HCT116 (cell line): ENCODE results near the gene SRGAP1. TPM values are rescaled to one million over a fixed set of nuclear protein-coding genes. Genes with fewer than 3 reads are reported as not detected.

Experiments
- ATAC-seq: fragments of 200-7000 bp; cut with Tn5 transposase; 2 replicates; pipeline ENCODE4 v1.9.1; 2020; ENCODE audit warnings: mild to moderate bottlenecking, moderate library complexity
- BruUV-seq: library from RNA; stranded (reverse); fragments of 400-500 nt; replicated peaks from 2 replicates; lab custom pipeline; 2021; lab: Mats Ljungman, UMichigan
- CTCF ChIA-PET: fragments of 300-600 bp; sonication (Branson Sonifier 250); formaldehyde crosslinking; loops from one replicate; lab custom pipeline; 2021; ENCODE audit warnings: antibody characterized with exemption; lab: Charles Lee
- POLR2A ChIA-PET: fragments of 300-600, 350-600 bp; sonication (Branson Sonifier 250); formaldehyde crosslinking; loops from one replicate; lab custom pipeline; 2021; ENCODE audit warnings: antibody characterized with exemption; lab: Charles Lee
- RAD21 ChIA-PET, 2 experiments: fragments of 300-600 bp; sonication (Branson Sonifier 250); formaldehyde crosslinking; loops; one replicate each; lab custom pipeline; 2023; ENCODE audit warnings: low total read pairs in 2 of 2; ENCODE audit not compliant: uncharacterized antibody in 2 of 2, unreplicated experiment in 2 of 2, low non-redundant PET in 1 of 2; lab: Charles Lee
- DNase-seq: peaks from one replicate; pipeline ENCODE4 v3.0.0-alpha.2; 2010; ENCODE audit warnings: low read depth, low spot score
- H2AFZ ChIP-seq: fragments of 200-600 bp; shearing (Covaris generic), sonication (generic); 2 replicates; pipeline ENCODE4 v1.6.1; 2017; ENCODE audit warnings: low read depth, mixed run types, mixed read lengths, antibody characterized with exemption, low read length; ENCODE audit not compliant: poor library complexity, severe bottlenecking
- H3K27ac ChIP-seq: 2 replicates; pipeline ENCODE4 v1.5.1; 2012; ENCODE audit warnings: low read depth, low read length
- H3K27me3 ChIP-seq: fragments of 200-600 bp; sonication (generic); 2 replicates; pipeline ENCODE4 v1.6.1; 2016; ENCODE audit warnings: mixed run types, low read length, mixed read lengths; ENCODE audit not compliant: insufficient read depth
- H3K36me3 ChIP-seq, 2 experiments: fragments of 200-500 bp in 1 of 2; fragments of 200-600 bp in 1 of 2; sonication (Bioruptor generic) in 1 of 2; sonication (generic) in 1 of 2; 2 replicates each; pipeline versions ENCODE4 v1.5.1 to v1.6.1; 2014 to 2016; ENCODE audit warnings: low read length in 2 of 2, inconsistent platforms in 1 of 2, mixed read lengths in 1 of 2, mixed run types in 1 of 2; ENCODE audit not compliant: insufficient read depth in 2 of 2, control insufficient read depth in 1 of 2
- H3K4me1 ChIP-seq, 2 experiments: fragments of 200-600 bp in 1 of 2; sonication (generic) in 1 of 2; 2 replicates each; pipeline versions ENCODE4 v1.5.1 to v1.6.1; 2012 to 2017; ENCODE audit warnings: low read length in 2 of 2, inconsistent platforms in 1 of 2, mild to moderate bottlenecking in 1 of 2, mixed read lengths in 1 of 2, mixed run types in 1 of 2, moderate library complexity in 1 of 2; ENCODE audit not compliant: insufficient read depth in 2 of 2, control insufficient read depth in 1 of 2
- H3K4me2 ChIP-seq: fragments of 200-600 bp; sonication (generic); 2 replicates; pipeline ENCODE4 v1.6.1; 2017; ENCODE audit warnings: mixed run types, low read length, mixed read lengths
- H3K4me3 ChIP-seq, 2 experiments: fragments of 200-600 bp in 1 of 2; sonication (generic) in 1 of 2; replicated peaks in 1 of 2; 2 replicates each; pipeline ENCODE4 v1.5.1; 2011 to 2016; ENCODE audit warnings: low read length in 2 of 2, control low read depth in 1 of 2, low read depth in 1 of 2, mild to moderate bottlenecking in 1 of 2, mixed read lengths in 1 of 2, mixed run types in 1 of 2
- H3K79me2 ChIP-seq: fragments of 200-600 bp; sonication (generic); 2 replicates; pipeline ENCODE4 v1.6.1; 2017; ENCODE audit warnings: mild to moderate bottlenecking, mixed run types, low read length, moderate library complexity, mixed read lengths; ENCODE audit not compliant: insufficient read depth
- H3K9ac ChIP-seq: fragments of 200-600 bp; sonication (generic); 2 replicates; pipeline ENCODE4 v1.6.1; 2016; ENCODE audit warnings: low read length, mixed read lengths
- H3K9me2 ChIP-seq: fragments of 200-600 bp; sonication (generic), shearing (Covaris generic); 2 replicates; pipeline ENCODE4 v1.6.1; 2017; ENCODE audit warnings: mixed run types, mild to moderate bottlenecking, moderate library complexity; ENCODE audit not compliant: insufficient read depth
- H3K9me3 ChIP-seq, 2 experiments: fragments of 200-500 bp in 1 of 2; fragments of 200-600 bp in 1 of 2; sonication (Bioruptor generic) in 1 of 2; sonication (generic) in 1 of 2; 2 replicates each; pipeline ENCODE4 v1.6.1; 2014 to 2017; ENCODE audit warnings: low read length in 2 of 2, mixed read lengths in 2 of 2, inconsistent platforms in 1 of 2, low read depth in 1 of 2, mild to moderate bottlenecking in 1 of 2, mixed run types in 1 of 2, moderate library complexity in 1 of 2; ENCODE audit not compliant: control insufficient read depth in 1 of 2, insufficient read depth in 1 of 2
- H4K20me1 ChIP-seq: fragments of 200-600 bp; sonication (generic), shearing (Covaris generic); 2 replicates; pipeline ENCODE4 v1.6.1; 2017; ENCODE audit warnings: mixed run types, mild to moderate bottlenecking, moderate library complexity; ENCODE audit not compliant: insufficient read depth
- CTCF ChIP-seq, 3 experiments: fragments of 200-600 bp in 1 of 3; sonication (generic) in 1 of 3; IDR thresholded peaks in 2 of 3; conservative IDR thresholded peaks in 1 of 3; 2 replicates each; pipeline ENCODE4 v1.5.1; 2012 to 2017; ENCODE audit warnings: low read depth in 2 of 3, low read length in 2 of 3, antibody characterized with exemption in 1 of 3, borderline replicate concordance in 1 of 3, control low read depth in 1 of 3, mild to moderate bottlenecking in 1 of 3, mixed read lengths in 1 of 3, mixed run types in 1 of 3, moderate library complexity in 1 of 3; ENCODE audit not compliant: insufficient read depth in 1 of 3
- EGR1 ChIP-seq: IDR thresholded peaks from 2 replicates; pipeline ENCODE4 v1.6.1; 2012; ENCODE audit warnings: low read depth
- ELF1 ChIP-seq: IDR thresholded peaks from 2 replicates; pipeline ENCODE4 v1.6.1; 2012; ENCODE audit warnings: low read depth, borderline replicate concordance
- FOSL1 ChIP-seq: IDR thresholded peaks from 2 replicates; pipeline ENCODE4 v1.6.1; 2012; ENCODE audit warnings: low read depth
- POLR2A ChIP-seq: IDR thresholded peaks from 2 replicates; pipeline ENCODE4 v1.7.0; 2011; ENCODE audit warnings: borderline replicate concordance; ENCODE audit not compliant: insufficient read depth, insufficient read length; ENCODE audit errors: extremely low read depth
- POLR2AphosphoS5 ChIP-seq: IDR thresholded peaks from 2 replicates; pipeline ENCODE4 v1.6.1; 2011; ENCODE audit warnings: mild to moderate bottlenecking, low read depth, low read length, moderate library complexity
- REST ChIP-seq: IDR thresholded peaks from 2 replicates; pipeline ENCODE4 v1.6.1; 2012; ENCODE audit warnings: low read depth
- SP1 ChIP-seq: IDR thresholded peaks from 2 replicates; pipeline ENCODE4 v1.6.1; 2012; ENCODE audit warnings: low read depth
- SRF ChIP-seq: IDR thresholded peaks from 2 replicates; pipeline ENCODE4 v1.6.1; 2012; ENCODE audit warnings: low read depth
- TCF7L2 ChIP-seq: IDR thresholded peaks from 2 replicates; pipeline ENCODE4 v1.7.0; 2011; ENCODE audit warnings: borderline replicate concordance, inconsistent platforms; ENCODE audit not compliant: insufficient read depth, insufficient read length; ENCODE audit errors: extremely low read depth
- YY1 ChIP-seq: IDR thresholded peaks from 2 replicates; pipeline ENCODE4 v1.6.1; 2011; ENCODE audit warnings: low read length, low read depth, moderate library complexity, mild to moderate bottlenecking; ENCODE audit not compliant: insufficient replicate concordance; ENCODE audit errors: extremely low read depth
- ZNF274 ChIP-seq: fragments of 200-500 bp; sonication (Bioruptor generic); IDR thresholded peaks from 2 replicates; pipeline ENCODE4 v1.6.1; 2014; ENCODE audit warnings: mild to moderate bottlenecking, low read depth, low read length, inconsistent platforms
- intact Hi-C: fragments of 100-400 bp; cut with micrococcal nuclease; formaldehyde crosslinking; loops from 2 replicates; pipeline ENCODE4 v1.10.0; 2022
- total RNA-seq: library from RNA; stranded (reverse); gene quantifications from one replicate; pipeline ENCODE4 v1.2.1, GENCODE V29; 2021; ENCODE audit not compliant: unreplicated experiment
- TF ChIP-seq, protein P1 (sequence below): IDR thresholded peaks from 2 replicates; pipeline ENCODE4 v1.6.1; 2012

The SRGAP1 gene
- total RNA-seq, 1 experiment from 2014 or later: 16.6 TPM

GRCh38 chr12:63976902-63977395 is 132.4 kb downstream of the SRGAP1 start (continued):
- TF ChIP-seq YY1 (no peak), SP1 (no peak), POLR2A (no peak), CTCF (IDR thresholded peaks at IDR 0.05 in 2 of 3, conservative IDR thresholded peaks at IDR 0.05 in 1 of 3; ENCODE audit: borderline replicate concordance in 1 of 3, insufficient read depth in 1 of 3, low read depth in 2 of 3, low read length in 2 of 3) (no peak), SRF (no peak), TCF7L2 (no peak)
- TF ChIP-seq, protein P1, sequence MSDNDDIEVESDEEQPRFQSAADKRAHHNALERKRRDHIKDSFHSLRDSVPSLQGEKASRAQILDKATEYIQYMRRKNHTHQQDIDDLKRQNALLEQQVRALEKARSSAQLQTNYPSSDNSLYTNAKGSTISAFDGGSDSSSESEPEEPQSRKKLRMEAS: no peak

GRCh38 chr12:63977441-63977840 is 132.9 kb downstream of the SRGAP1 start:
- H2AFZ ChIP-seq: no peak overlapping the region
- peaks cover 6 to 61% of the 10 kb centered on the region in 2 experiments for H3K4me1 ChIP-seq
- H4K20me1 ChIP-seq: no peaks in the 10 kb centered on the region
- H3K27me3 ChIP-seq: no peaks in the 10 kb centered on the region
- H3K4me2 ChIP-seq: peak overlapping the region; percentile 68
- no peak for DNase-seq
- TF ChIP-seq POLR2AphosphoS5 (no peak), YY1 (no peak), REST (no peak), SP1 (no peak), EGR1 (no peak), SRF (no peak), ZNF274 (no peak), ELF1 (no peak), FOSL1 (no peak), CTCF (IDR thresholded peaks at IDR 0.05 in 2 of 3, conservative IDR thresholded peaks at IDR 0.05 in 1 of 3; ENCODE audit: borderline replicate concordance in 1 of 3, insufficient read depth in 1 of 3, low read depth in 2 of 3, low read length in 2 of 3) (no peak)
- TF ChIP-seq, all 23 proteins: peak for 0
- no peak overlapping the region for H3K4me3 ChIP-seq
- CTCF ChIA-PET: no interaction called here
- BruUV-seq: no TSS peak
- POLR2A ChIA-PET: no interaction called here
- H3K27ac ChIP-seq: no peak overlapping the region; the same call in 1 of the 2 replicates
- no peak for ATAC-seq
- no peak overlapping the region for H3K9ac ChIP-seq
- intact Hi-C loops: loop anchor here (10.0 kb wide), 1 partner anchor 133 kb away; the partner anchor contains the start of gene SRGAP1
- no peaks in the 10 kb centered on the region for H3K9me2 ChIP-seq
- RAD21 ChIA-PET: no interaction called here
- H3K9me3 ChIP-seq: no peaks in the 10 kb centered on the region
- peaks cover 23% of the 10 kb centered on the region for H3K79me2 ChIP-seq
- H3K36me3 ChIP-seq: no peaks in the 10 kb centered on the region
